H9 (cell line): ENCODE results near the gene TYW5. TPM values are rescaled to one million over a fixed set of nuclear protein-coding genes. Genes with fewer than 3 reads are reported as not detected.

ENCODE experiments used
- DNase-seq: peaks from one replicate; pipeline ENCODE4 v3.0.0-alpha.2; 2017
- H2AFZ ChIP-seq: one replicate; pipeline ENCODE4 v1.6.1; 2013; ENCODE audit warnings: mild to moderate bottlenecking, low read length, control low read depth, moderate library complexity
- H2AK5ac ChIP-seq: 2 replicates; pipeline ENCODE4 v1.6.1; 2013; ENCODE audit warnings: low read length, control low read depth, mixed read lengths; ENCODE audit not compliant: insufficient read length
- H2BK120ac ChIP-seq: one replicate; pipeline ENCODE4 v1.6.1; 2013; ENCODE audit warnings: low read depth, mild to moderate bottlenecking, low read length, control low read depth, inconsistent platforms; ENCODE audit not compliant: poor library complexity, severe bottlenecking
- H2BK12ac ChIP-seq: 2 replicates; pipeline ENCODE4 v1.6.1; 2013; ENCODE audit warnings: low read length, control low read depth, mixed read lengths, low read depth; ENCODE audit not compliant: insufficient read length
- H2BK15ac ChIP-seq: 2 replicates; pipeline ENCODE4 v1.6.1; 2013; ENCODE audit warnings: low read depth, low read length, control low read depth
- H2BK20ac ChIP-seq: one replicate; pipeline ENCODE4 v1.6.1; 2013; ENCODE audit warnings: low read depth, mild to moderate bottlenecking, low read length, control low read depth, inconsistent platforms; ENCODE audit not compliant: poor library complexity, severe bottlenecking
- H2BK5ac ChIP-seq: 2 replicates; pipeline ENCODE4 v1.6.1; 2013; ENCODE audit warnings: low read length, control low read depth, mixed read lengths; ENCODE audit not compliant: insufficient read length
- H3K14ac ChIP-seq: 2 replicates; pipeline ENCODE4 v1.6.1; 2013; ENCODE audit warnings: low read length, control low read depth; ENCODE audit not compliant: insufficient read depth
- H3K18ac ChIP-seq: 2 replicates; pipeline ENCODE4 v1.6.1; 2013; ENCODE audit warnings: low read depth, mild to moderate bottlenecking, mixed read lengths, low read length, control low read depth; ENCODE audit not compliant: insufficient read length
- H3K23ac ChIP-seq: 2 replicates; pipeline ENCODE4 v1.6.1; 2013; ENCODE audit warnings: low read length, control low read depth, mixed read lengths, low read depth; ENCODE audit not compliant: insufficient read length
- H3K23me2 ChIP-seq: 2 replicates; pipeline ENCODE4 v1.6.1; 2013; ENCODE audit warnings: low read depth, mild to moderate bottlenecking, mixed read lengths, low read length, control low read depth; ENCODE audit not compliant: insufficient read length, poor library complexity, severe bottlenecking
- H3K27ac ChIP-seq: 2 replicates; pipeline ENCODE4 v1.5.1; 2013; ENCODE audit warnings: low read length, control low read depth, mixed read lengths, low read depth; ENCODE audit not compliant: insufficient read length
- H3K27me3 ChIP-seq: 2 replicates; pipeline ENCODE4 v1.6.1; 2013; ENCODE audit warnings: low read length, control low read depth, inconsistent platforms; ENCODE audit not compliant: insufficient read depth
- H3K4ac ChIP-seq: 2 replicates; pipeline ENCODE4 v1.6.1; 2013; ENCODE audit warnings: low read depth, mild to moderate bottlenecking, control low read depth, inconsistent platforms, low read length, moderate library complexity
- H3K4me1 ChIP-seq: 2 replicates; pipeline ENCODE4 v1.6.1; 2013; ENCODE audit warnings: low read length, control low read depth, inconsistent platforms; ENCODE audit not compliant: insufficient read depth
- H3K4me2 ChIP-seq: 2 replicates; pipeline ENCODE4 v1.6.1; 2013; ENCODE audit warnings: low read length, control low read depth, mixed read lengths; ENCODE audit not compliant: insufficient read length, insufficient read depth
- H3K56ac ChIP-seq: 2 replicates; pipeline ENCODE4 v1.6.1; 2013; ENCODE audit warnings: low read depth, mild to moderate bottlenecking, mixed read lengths, low read length, control low read depth; ENCODE audit not compliant: insufficient read length
- H3K79me1 ChIP-seq: 2 replicates; pipeline ENCODE4 v1.6.1; 2013; ENCODE audit warnings: low read depth, mild to moderate bottlenecking, moderate library complexity, low read length, control low read depth, inconsistent platforms; ENCODE audit not compliant: insufficient read depth, poor library complexity, severe bottlenecking
- H3K79me2 ChIP-seq: 2 replicates; pipeline ENCODE4 v1.6.1; 2013; ENCODE audit warnings: low read length, control low read depth, inconsistent platforms; ENCODE audit not compliant: insufficient read depth
- H3K9ac ChIP-seq: 2 replicates; pipeline ENCODE4 v1.6.1; 2013; ENCODE audit warnings: low read length, control low read depth, mixed read lengths; ENCODE audit not compliant: insufficient read length; ENCODE audit errors: extremely low read depth
- H3K9me3 ChIP-seq: one replicate; pipeline ENCODE4 v1.6.1; 2013; ENCODE audit warnings: low read depth, low read length, inconsistent platforms; ENCODE audit not compliant: control insufficient read depth
- H3T11ph ChIP-seq: one replicate; pipeline ENCODE4 v1.6.1; 2013; ENCODE audit warnings: mild to moderate bottlenecking, low read length, control low read depth, inconsistent platforms
- H4K20me1 ChIP-seq: one replicate; pipeline ENCODE4 v1.6.1; 2013; ENCODE audit not compliant: control insufficient read depth, insufficient read length, insufficient read depth
- H4K5ac ChIP-seq: 2 replicates; pipeline ENCODE4 v1.6.1; 2013; ENCODE audit warnings: low read depth, mild to moderate bottlenecking, mixed read lengths, low read length, control low read depth; ENCODE audit not compliant: insufficient read length
- H4K8ac ChIP-seq: replicated peaks from 2 replicates; pipeline ENCODE4 v1.6.1; 2013; ENCODE audit warnings: low read length, control low read depth, mixed read lengths, low read depth; ENCODE audit not compliant: insufficient read length
- H4K91ac ChIP-seq: 2 replicates; pipeline ENCODE4 v1.6.1; 2013; ENCODE audit warnings: low read depth, mild to moderate bottlenecking, moderate library complexity, mixed read lengths, low read length, control low read depth; ENCODE audit not compliant: insufficient read length
- H3K27ac Mint-ChIP-seq, 3 experiments: 2 replicates in 2 of 3; 3 replicates in 1 of 3; pipeline ENCODE4 v1.8.0; 2020 to 2021; ENCODE audit warnings: mixed read lengths in 3 of 3, mild to moderate bottlenecking in 1 of 3, moderate library complexity in 1 of 3
- H3K27me3 Mint-ChIP-seq: 2 replicates; pipeline ENCODE4 v1.8.0; 2021; ENCODE audit warnings: low read depth, mild to moderate bottlenecking, moderate library complexity, mixed read lengths
- H3K36me3 Mint-ChIP-seq, 3 experiments: 2 replicates in 2 of 3; 3 replicates in 1 of 3; pipeline ENCODE4 v1.8.0; 2020 to 2021; ENCODE audit warnings: low read depth in 3 of 3, mixed read lengths in 3 of 3; ENCODE audit not compliant: insufficient read depth in 1 of 3
- H3K4me1 Mint-ChIP-seq, 2 experiments: 2 replicates each; pipeline ENCODE4 v1.8.0; 2020; ENCODE audit warnings: mixed read lengths in 2 of 2
- H3K4me3 Mint-ChIP-seq, 2 experiments: 2 replicates in 1 of 2; 3 replicates in 1 of 2; pipeline ENCODE4 v1.8.0; 2020 to 2021; ENCODE audit warnings: mild to moderate bottlenecking in 2 of 2, mixed read lengths in 2 of 2, moderate library complexity in 1 of 2
- H3K9me3 Mint-ChIP-seq, 2 experiments: 2 replicates in 1 of 2; 3 replicates in 1 of 2; pipeline ENCODE4 v1.8.0; 2020; ENCODE audit warnings: mild to moderate bottlenecking in 2 of 2, mixed read lengths in 2 of 2, moderate library complexity in 1 of 2
- CTCF ChIP-seq: fragments of 200-600 bp; sonication (generic); conservative IDR thresholded peaks from 3 replicates; pipeline ENCODE4 v1.8.0; 2021; ENCODE audit warnings: antibody characterized with exemption, mild to moderate bottlenecking
- WGBS: extraction: QIAGEN DNeasy Blood & Tissue Kit; methylation state at CpG from one replicate; pipeline ENCODE4 v1.1.7; 2013; ENCODE audit warnings: missing lambda C conversion rate, low lambda C conversion rate, mixed read lengths; ENCODE audit not compliant: insufficient read length; ENCODE audit errors: extremely low coverage; 5-methylcytosine and 5-hydroxymethylcytosine counted together
- total RNA-seq: library from RNA; stranded (reverse); gene quantifications from 2 replicates; pipeline ENCODE4 v1.2.1, GENCODE V29; 2021

Gene TYW5
- total RNA-seq, 1 experiment from 2014 or later, result 17.7 TPM

- no peak overlapping the region for H2BK20ac ChIP-seq
- H3K4me1 Mint-ChIP-seq, result peaks cover 0 to 4% of the 10 kb centered on the region in 2 experiments; a peak in 1 of 4 replicates
- no peak overlapping the region for H2AFZ ChIP-seq
Observed at GRCh38 chr2:199989822-199990221, 34.5 kb upstream of the TYW5 start.

More at GRCh38 chr2:199989822-199990221, 34.5 kb upstream of the TYW5 start:
- no peak overlapping the region for H3K9ac ChIP-seq
- no peak overlapping the region for H3K27ac ChIP-seq
- H4K5ac ChIP-seq, result no peak overlapping the region
- H4K91ac ChIP-seq, result no peak overlapping the region
- H3K79me2 ChIP-seq, result no peaks in the 10 kb centered on the region
- no peak overlapping the region for H3K56ac ChIP-seq
- H3K79me1 ChIP-seq, result no peaks in the 10 kb centered on the region
- H2BK120ac ChIP-seq, result no peak overlapping the region
- WGBS, result no CpG with 5 or more reads among the region's 5 CpGs
- H2BK15ac ChIP-seq, result no peak overlapping the region
- H3K9me3 ChIP-seq, result no peaks in the 10 kb centered on the region
- DNase-seq, result no peak
- no peaks in the 10 kb centered on the region for H3K27me3 ChIP-seq
- Mint-ChIP-seq H3K36me3 (peaks cover 0 to 2% (median 0%) of the 10 kb centered on the region in 3 experiments; a peak in 1 of 7 replicates), H3K27ac (no peak overlapping the region), H3K27me3 (no peaks in the 10 kb centered on the region), H3K9me3 (no peaks in the 10 kb centered on the region), H3K4me3 (no peak overlapping the region)
- H4K20me1 ChIP-seq, result no peaks in the 10 kb centered on the region
- no peak overlapping the region for H3K23ac ChIP-seq
- H3K4ac ChIP-seq, result no peak overlapping the region
- TF ChIP-seq CTCF, result no peak
- H3K4me2 ChIP-seq, result no peak overlapping the region
- no peak overlapping the region for H3K14ac ChIP-seq
- H4K8ac ChIP-seq, result no peak overlapping the region
- no peak overlapping the region for H2BK5ac ChIP-seq
- H3K18ac ChIP-seq, result no peak overlapping the region
- no peak overlapping the region for H3T11ph ChIP-seq
- no peak overlapping the region for H2AK5ac ChIP-seq
- H3K4me1 ChIP-seq, result peaks cover 3% of the 10 kb centered on the region; the same call in 1 of the 2 replicates
- H2BK12ac ChIP-seq, result no peak overlapping the region
- H3K23me2 ChIP-seq, result no peaks in the 10 kb centered on the region
